OCI-LY1 (cell line): ENCODE results near the gene PDE6D.
A peak's percentile ranks its signal among the peaks of the same experiment; 100 is the strongest.

ENCODE experiments used
- EZH2 ChIP-seq: fragments of 200-600 bp; sonication (generic), shearing (Covaris generic); IDR thresholded peaks from 2 replicates; pipeline ENCODE4 v1.8.0; 2017; ENCODE audit warnings: borderline replicate concordance, mixed run types, mild to moderate bottlenecking, antibody characterized with exemption, low read length, moderate library complexity, mixed read lengths
- TF ChIP-seq, protein P1 (sequence below): fragments of 200-600 bp; sonication (generic), shearing (Covaris generic); IDR thresholded peaks from 2 replicates; pipeline ENCODE4 v1.5.1; 2017; ENCODE audit warnings: mild to moderate bottlenecking, antibody characterized with exemption, low read length, moderate library complexity, mixed read lengths

DNA sequence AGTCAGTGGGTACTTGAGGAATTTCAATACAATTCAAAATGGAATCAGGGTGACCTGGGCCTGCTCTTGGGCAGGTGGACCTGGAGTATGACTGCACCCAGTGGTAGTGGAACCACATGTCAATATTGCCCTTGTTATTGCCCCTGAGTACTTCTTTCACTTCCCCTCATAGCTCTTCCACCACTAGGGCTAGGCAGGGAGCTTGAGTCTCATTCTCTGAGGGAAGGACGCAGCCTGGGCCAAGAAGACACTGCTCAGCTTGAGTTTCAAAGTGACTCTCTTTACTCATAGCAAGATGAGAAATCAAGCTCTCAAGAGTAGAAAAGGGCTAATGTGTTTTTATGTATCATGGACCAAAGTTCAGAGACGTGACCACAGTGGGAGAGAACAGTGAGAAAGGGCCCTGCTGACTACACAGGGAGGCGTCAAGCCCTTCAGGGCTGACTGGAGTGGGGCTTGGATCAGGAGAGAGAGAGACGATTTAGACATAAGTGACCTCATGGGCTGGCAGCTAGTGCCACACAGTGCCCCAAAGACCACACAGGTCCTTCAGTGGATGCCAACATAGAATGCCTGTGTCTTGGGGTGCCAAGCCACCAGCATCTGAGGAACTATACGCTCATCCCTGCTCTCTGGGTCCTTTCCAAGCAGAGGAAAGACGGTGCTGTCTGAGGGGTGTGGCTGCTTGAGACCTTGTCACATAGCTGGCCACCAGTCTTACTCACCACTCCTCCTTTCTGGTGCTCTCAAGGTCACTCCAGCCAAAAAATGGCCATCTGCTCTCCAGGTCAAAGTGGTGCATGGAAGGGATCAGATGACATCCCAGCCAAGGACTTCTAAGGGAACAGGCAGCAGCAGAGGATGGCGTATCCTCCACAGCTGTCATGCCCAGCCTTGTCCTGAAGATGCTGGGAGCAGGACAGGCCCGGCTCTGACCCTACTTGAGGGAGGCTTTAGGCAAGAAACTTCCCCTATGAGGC lies 59.8 kb downstream of the PDE6D start:
- TF ChIP-seq, protein P1, sequence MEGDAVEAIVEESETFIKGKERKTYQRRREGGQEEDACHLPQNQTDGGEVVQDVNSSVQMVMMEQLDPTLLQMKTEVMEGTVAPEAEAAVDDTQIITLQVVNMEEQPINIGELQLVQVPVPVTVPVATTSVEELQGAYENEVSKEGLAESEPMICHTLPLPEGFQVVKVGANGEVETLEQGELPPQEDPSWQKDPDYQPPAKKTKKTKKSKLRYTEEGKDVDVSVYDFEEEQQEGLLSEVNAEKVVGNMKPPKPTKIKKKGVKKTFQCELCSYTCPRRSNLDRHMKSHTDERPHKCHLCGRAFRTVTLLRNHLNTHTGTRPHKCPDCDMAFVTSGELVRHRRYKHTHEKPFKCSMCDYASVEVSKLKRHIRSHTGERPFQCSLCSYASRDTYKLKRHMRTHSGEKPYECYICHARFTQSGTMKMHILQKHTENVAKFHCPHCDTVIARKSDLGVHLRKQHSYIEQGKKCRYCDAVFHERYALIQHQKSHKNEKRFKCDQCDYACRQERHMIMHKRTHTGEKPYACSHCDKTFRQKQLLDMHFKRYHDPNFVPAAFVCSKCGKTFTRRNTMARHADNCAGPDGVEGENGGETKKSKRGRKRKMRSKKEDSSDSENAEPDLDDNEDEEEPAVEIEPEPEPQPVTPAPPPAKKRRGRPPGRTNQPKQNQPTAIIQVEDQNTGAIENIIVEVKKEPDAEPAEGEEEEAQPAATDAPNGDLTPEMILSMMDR = peak; percentile 20; the same call in 1 of the 2 replicates
- no peak for TF ChIP-seq EZH2
